Measurements from ENCODE around the gene PANX3.

DNA sequence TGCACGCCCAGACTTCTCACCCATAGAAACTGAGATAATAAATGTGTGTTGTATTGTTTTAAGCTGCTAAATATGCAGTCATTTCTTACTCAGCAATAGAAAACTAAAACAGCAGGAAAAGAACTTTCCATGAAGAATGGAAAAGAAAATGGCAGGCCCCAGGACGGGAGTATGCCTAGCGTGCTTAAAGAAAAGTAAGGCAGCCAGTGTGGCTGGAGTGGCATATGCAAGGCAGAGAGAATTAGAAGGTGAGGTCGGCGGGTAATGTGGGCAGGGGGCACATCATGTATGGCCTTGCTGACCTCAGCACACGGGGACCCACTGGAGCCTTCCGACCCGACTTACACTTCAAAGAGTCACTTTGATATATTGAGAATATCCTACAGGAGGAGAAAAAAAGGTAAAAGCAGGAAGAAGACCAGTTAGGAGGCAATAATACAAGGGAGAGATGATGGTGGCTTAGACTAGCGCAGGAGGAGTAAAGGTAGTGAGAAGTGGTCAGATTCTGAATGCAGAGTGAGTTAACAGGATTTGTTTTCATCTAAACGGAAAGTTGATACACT lies 31.9 kb downstream of the PANX3 start:
- TF ChIP-seq, protein P1, sequence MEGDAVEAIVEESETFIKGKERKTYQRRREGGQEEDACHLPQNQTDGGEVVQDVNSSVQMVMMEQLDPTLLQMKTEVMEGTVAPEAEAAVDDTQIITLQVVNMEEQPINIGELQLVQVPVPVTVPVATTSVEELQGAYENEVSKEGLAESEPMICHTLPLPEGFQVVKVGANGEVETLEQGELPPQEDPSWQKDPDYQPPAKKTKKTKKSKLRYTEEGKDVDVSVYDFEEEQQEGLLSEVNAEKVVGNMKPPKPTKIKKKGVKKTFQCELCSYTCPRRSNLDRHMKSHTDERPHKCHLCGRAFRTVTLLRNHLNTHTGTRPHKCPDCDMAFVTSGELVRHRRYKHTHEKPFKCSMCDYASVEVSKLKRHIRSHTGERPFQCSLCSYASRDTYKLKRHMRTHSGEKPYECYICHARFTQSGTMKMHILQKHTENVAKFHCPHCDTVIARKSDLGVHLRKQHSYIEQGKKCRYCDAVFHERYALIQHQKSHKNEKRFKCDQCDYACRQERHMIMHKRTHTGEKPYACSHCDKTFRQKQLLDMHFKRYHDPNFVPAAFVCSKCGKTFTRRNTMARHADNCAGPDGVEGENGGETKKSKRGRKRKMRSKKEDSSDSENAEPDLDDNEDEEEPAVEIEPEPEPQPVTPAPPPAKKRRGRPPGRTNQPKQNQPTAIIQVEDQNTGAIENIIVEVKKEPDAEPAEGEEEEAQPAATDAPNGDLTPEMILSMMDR (conservative IDR thresholded peaks at IDR 0.05; ENCODE audit: low read depth, low read length): no peak
- TF ChIP-seq EZH2 (IDR thresholded peaks at IDR 0.05; ENCODE audit: low read length, unreplicated experiment): no peak
